Rectal smooth muscle tissue (tissue), 1 donor: ENCODE results near the gene IL6R.
"Not testable (repeated sequence)": the region's sequence is repeated elsewhere in the genome, so short reads cannot be mapped to it uniquely, and the experiment has no call there.

ENCODE experiments used
- H3K27ac ChIP-seq: one replicate; pipeline ENCODE4 v1.7.0; 2013; ENCODE audit warnings: low read depth, low read length, inconsistent platforms
- H3K27me3 ChIP-seq: one replicate; pipeline ENCODE4 v1.7.0; 2013; ENCODE audit warnings: low read length; ENCODE audit not compliant: control insufficient read depth, insufficient read depth
- H3K36me3 ChIP-seq: one replicate; pipeline ENCODE4 v1.7.0; 2013; ENCODE audit warnings: low read length; ENCODE audit not compliant: control insufficient read depth, insufficient read depth
- H3K4me1 ChIP-seq: one replicate; pipeline ENCODE4 v1.7.0; 2013; ENCODE audit warnings: low read length; ENCODE audit not compliant: control insufficient read depth, insufficient read depth
- H3K4me3 ChIP-seq: one replicate; pipeline ENCODE4 v1.7.0; 2013; ENCODE audit warnings: low read length
- H3K9ac ChIP-seq: one replicate; pipeline ENCODE4 v1.7.0; 2013; ENCODE audit warnings: low read length

IL6R gene

GRCh38 chr1:154422049-154422448 is 16.9 kb downstream of the IL6R start:
- H3K36me3 ChIP-seq, H3K9ac ChIP-seq, H3K27me3 ChIP-seq, H3K4me3 ChIP-seq: not testable (repeated sequence)
- peaks cover 51% of the 10 kb centered on the region for H3K4me1 ChIP-seq
- H3K27ac ChIP-seq = peak overlapping the region; percentile 35

- no peak overlapping the region for H3K4me3 ChIP-seq
- no peaks in the 10 kb centered on the region for H3K36me3 ChIP-seq
- no peak overlapping the region for H3K9ac ChIP-seq
- peak overlapping the region; percentile 35 for H3K27ac ChIP-seq
- no peaks in the 10 kb centered on the region for H3K27me3 ChIP-seq
- peaks cover 56% of the 10 kb centered on the region for H3K4me1 ChIP-seq
These were observed 17.4 kb downstream of the IL6R start for GRCh38 chr1:154422521-154422920.

GRCh38 chr1:154423304-154423987 is 18.3 kb downstream of the IL6R start:
- Histone ChIP-seq H3K27ac (peak overlapping the region; percentile 76), H3K9ac (no peak overlapping the region), H3K4me3 (peak overlapping the region; percentile 4), H3K4me1 (peaks cover 60% of the 10 kb centered on the region), H3K36me3 (no peaks in the 10 kb centered on the region), H3K27me3 (no peaks in the 10 kb centered on the region)

GRCh38 chr1:154423988-154424326 is 18.8 kb downstream of the IL6R start:
- H3K9ac ChIP-seq = no peak overlapping the region
- peak overlapping the region; percentile 76 for H3K27ac ChIP-seq
- H3K4me1 ChIP-seq = peaks cover 60% of the 10 kb centered on the region
- no peaks in the 10 kb centered on the region for H3K36me3 ChIP-seq
- H3K27me3 ChIP-seq = no peaks in the 10 kb centered on the region
- H3K4me3 ChIP-seq = peak overlapping the region; percentile 4

GRCh38 chr1:154425172-154425571 is 20.0 kb downstream of the IL6R start:
- no peak overlapping the region for H3K4me3 ChIP-seq
- peaks cover 58% of the 10 kb centered on the region for H3K4me1 ChIP-seq
- H3K27me3 ChIP-seq = no peaks in the 10 kb centered on the region
- H3K36me3 ChIP-seq = no peaks in the 10 kb centered on the region
- H3K9ac ChIP-seq = no peak overlapping the region
- H3K27ac ChIP-seq = no peak overlapping the region

GRCh38 chr1:154427173-154428139 is 22.3 kb downstream of the IL6R start:
- Histone ChIP-seq H3K4me1 (peaks cover 59% of the 10 kb centered on the region), H3K4me3 (peak overlapping the region; percentile 4), H3K27ac (peak overlapping the region; percentile 91), H3K27me3 (no peaks in the 10 kb centered on the region), H3K9ac (no peak overlapping the region), H3K36me3 (no peaks in the 10 kb centered on the region)

- H3K4me3 ChIP-seq = no peak overlapping the region
- peaks cover 58% of the 10 kb centered on the region for H3K4me1 ChIP-seq
- no peaks in the 10 kb centered on the region for H3K27me3 ChIP-seq
- H3K9ac ChIP-seq = no peak overlapping the region
- H3K27ac ChIP-seq = peak overlapping the region; percentile 91
- no peaks in the 10 kb centered on the region for H3K36me3 ChIP-seq
These were observed 24.0 kb downstream of the IL6R start for GRCh38 chr1:154429118-154429517.

GRCh38 chr1:154429841-154430611 is 24.9 kb downstream of the IL6R start:
- no peaks in the 10 kb centered on the region for H3K27me3 ChIP-seq
- no peak overlapping the region for H3K9ac ChIP-seq
- H3K4me3 ChIP-seq = no peak overlapping the region
- H3K4me1 ChIP-seq = peaks cover 63% of the 10 kb centered on the region
- H3K27ac ChIP-seq = peak overlapping the region; percentile 91
- H3K36me3 ChIP-seq = no peaks in the 10 kb centered on the region

- Histone ChIP-seq H3K27ac (peak overlapping the region; percentile 90), H3K9ac (no peak overlapping the region), H3K4me1 (peaks cover 70% of the 10 kb centered on the region), H3K27me3 (no peaks in the 10 kb centered on the region), H3K36me3 (no peaks in the 10 kb centered on the region), H3K4me3 (no peak overlapping the region)
These were observed 25.8 kb downstream of the IL6R start for GRCh38 chr1:154430903-154431302.

GRCh38 chr1:154431586-154432373 is 26.6 kb downstream of the IL6R start:
- H3K4me1 ChIP-seq = peaks cover 69% of the 10 kb centered on the region

GRCh38 chr1:154433161-154433764 is 28.1 kb downstream of the IL6R start:
- H3K4me1 ChIP-seq = peaks cover 57% of the 10 kb centered on the region
- H3K27me3 ChIP-seq = no peaks in the 10 kb centered on the region
- H3K27ac ChIP-seq = peak overlapping the region; percentile 90
- no peak overlapping the region for H3K4me3 ChIP-seq
- peak overlapping the region; percentile 30 for H3K9ac ChIP-seq
- no peaks in the 10 kb centered on the region for H3K36me3 ChIP-seq

More at GRCh38 chr1:154431586-154432373, 26.6 kb downstream of the IL6R start:
- Histone ChIP-seq H3K9ac (no peak overlapping the region), H3K4me3 (peak overlapping the region; percentile 3), H3K27ac (peak overlapping the region; percentile 90), H3K36me3 (no peaks in the 10 kb centered on the region), H3K27me3 (no peaks in the 10 kb centered on the region)
